Stimulated activated CD4-positive, alpha-beta T cell treated with anti-CD3 and anti-CD28 coated beads, TNF-alpha, amount 100 ng/mL, for 1 hour (primary cell): ENCODE measurements around the gene CACNA1F.

Experiments
- DNase-seq, 3 donors: peaks; one replicate each; pipeline ENCODE4 v3.0.0-alpha.2; 2020; ENCODE audit warnings: low read depth in 3 of 3, low spot score in 1 of 3

Gene CACNA1F

DNA sequence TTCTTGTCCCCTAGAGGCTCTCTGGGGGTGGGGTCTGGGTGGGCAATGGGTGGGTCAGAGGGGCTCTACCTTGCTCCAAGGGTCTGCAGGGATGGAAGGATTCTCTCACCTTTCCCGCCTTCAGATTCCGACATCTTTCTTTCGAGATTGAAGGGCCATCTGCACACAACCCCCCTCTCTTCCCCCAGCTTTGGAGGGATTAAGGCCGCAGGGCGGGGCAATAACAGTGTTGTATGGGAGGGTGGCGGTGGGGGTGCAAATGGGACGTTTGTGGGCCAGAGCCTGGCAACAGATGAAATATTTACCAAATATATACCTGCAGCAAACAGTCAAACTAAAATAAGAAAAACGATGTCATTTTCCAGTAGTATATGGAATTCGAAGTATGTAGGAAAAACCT, at the start of gene CACNA1F:
Gene CACNA1F, minus strand, starts transcription at position 165 of the 400 bp plus-strand sequence. Its CDS starts 31 bp downstream, at position 134.
- DNase-seq, result no peak

DNA sequence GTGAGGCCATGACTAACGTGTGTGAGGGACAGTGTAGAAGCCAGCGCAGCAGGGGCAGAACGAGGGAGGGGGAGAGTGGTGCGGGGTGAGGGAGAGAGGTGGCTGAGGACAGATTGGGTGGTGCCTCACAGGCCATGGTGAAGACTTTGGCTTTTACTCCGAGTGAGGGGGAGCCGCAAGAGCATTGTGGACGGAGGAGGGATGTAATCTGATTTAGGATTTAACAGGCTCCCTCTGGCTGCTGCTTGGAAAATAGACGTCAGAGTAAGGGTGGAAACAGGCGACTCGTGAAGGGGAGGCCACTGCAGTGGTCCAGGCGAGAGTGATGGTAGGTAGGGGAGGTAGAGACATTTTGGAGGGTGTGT, 49.5 kb upstream of the CACNA1F start:
- no peak for DNase-seq

DNA sequence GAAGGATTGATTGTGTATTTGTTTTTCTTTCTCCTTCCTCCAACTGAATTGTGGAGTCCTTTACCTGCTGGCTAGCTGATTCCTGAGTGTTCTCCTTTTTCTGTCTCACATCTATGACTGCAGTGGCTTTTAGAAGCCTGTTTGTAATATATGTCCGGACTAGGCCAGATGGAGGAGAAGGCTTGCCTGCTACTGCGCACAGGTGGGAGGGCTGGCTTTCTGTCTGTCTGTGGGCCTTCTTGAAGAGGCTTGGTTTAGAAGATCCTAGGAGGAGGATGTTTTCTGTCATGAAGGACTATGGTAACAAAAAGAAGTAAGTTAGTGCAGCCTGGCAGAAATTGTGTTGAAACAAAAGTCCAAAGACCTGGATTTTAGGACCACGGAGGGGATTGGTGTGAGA, 44.9 kb upstream of the CACNA1F start:
- no peak for DNase-seq

GRCh38 chrX:49277535-49277830, 44.3 kb upstream of the CACNA1F start:
- DNase-seq, result no peak

GRCh38 chrX:49276671-49277534, 43.8 kb upstream of the CACNA1F start:
- no peak for DNase-seq

GRCh38 chrX:49276207-49276606, 43.1 kb upstream of the CACNA1F start:
- no peak for DNase-seq

DNA sequence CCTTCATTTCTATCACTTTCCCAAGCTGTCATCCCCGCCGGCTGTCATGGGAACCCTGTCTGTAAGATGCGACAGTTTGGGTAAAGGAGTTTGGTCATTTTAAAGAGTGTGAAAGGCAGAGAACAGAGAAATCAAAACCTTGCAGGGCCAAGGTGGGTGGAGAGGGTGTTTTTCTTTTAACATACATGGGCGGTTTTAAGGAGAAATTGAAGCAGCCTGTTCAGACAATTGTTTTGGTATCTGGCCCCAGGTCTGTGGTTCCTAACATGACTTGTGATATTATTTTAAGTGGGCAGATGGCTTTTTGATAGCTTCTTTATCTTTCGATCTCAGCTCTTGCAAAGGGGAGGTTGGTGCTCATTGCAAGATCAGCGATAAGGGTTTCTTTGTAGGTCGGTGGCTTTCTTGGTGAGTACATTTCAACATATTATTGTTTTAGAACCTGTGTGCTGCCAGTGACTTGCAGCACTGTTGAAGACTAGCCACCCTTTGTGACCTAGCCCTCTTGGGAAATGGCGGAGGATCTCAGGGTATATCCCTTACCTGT, 40.1 kb upstream of the CACNA1F start:
- DNase-seq, result no peak

DNA sequence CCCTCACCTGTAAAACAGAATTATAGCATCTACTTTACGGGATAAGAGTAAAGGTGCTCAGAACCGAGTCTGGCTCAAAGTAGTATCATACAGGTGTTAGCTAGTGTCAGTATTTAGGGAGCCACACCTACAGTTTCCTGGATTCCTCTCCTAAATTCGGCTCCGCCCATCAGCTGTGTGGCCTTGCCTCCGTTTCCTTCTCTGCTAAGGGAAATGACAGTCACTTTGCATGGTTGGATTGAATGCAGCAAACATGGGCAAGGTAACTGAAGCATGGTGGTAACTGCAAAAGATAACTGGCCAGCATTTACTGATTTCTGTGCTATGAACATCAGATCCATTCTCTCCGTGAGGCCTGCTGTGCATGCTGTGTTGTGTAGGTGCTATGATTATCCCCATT, 39.3 kb upstream of the CACNA1F start:
- DNase-seq, result no peak

- DNase-seq, result no peak
These were observed 38.2 kb upstream of the CACNA1F start for GRCh38 chrX:49271341-49271740.

GRCh38 chrX:49270249-49270921, 37.2 kb upstream of the CACNA1F start:
- DNase-seq, result no peak

DNA sequence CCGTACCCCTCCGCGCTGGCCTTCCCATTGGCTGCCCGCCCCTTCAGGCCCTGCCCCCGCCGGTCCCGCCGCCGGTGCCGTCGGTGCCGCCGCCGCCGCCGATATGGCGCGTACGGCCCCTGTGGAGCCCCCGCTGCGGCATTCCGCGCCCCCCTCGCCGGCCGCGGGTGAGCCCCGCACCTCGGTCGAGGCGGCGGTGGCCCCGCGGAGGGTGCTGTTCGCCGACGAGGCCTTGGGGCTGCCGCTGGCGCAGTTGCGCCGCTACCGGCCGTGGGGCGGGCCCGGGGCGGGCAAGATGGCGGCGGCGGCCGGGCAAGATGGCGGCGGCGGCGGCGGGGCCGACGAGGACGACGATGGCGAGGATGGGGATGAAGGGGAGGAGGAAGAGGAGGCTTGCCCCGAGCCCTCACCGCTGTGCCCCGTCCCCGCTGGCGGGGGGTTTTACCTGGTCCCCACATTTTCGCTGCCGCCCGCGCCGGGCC, 36.7 kb upstream of the CACNA1F start, which contains the start of gene PPP1R3F:
Gene PPP1R3F, plus strand, starts transcription at position 27 of the 482 bp plus-strand sequence. Its CDS starts 77 bp downstream, at position 104.
- no peak for DNase-seq

DNA sequence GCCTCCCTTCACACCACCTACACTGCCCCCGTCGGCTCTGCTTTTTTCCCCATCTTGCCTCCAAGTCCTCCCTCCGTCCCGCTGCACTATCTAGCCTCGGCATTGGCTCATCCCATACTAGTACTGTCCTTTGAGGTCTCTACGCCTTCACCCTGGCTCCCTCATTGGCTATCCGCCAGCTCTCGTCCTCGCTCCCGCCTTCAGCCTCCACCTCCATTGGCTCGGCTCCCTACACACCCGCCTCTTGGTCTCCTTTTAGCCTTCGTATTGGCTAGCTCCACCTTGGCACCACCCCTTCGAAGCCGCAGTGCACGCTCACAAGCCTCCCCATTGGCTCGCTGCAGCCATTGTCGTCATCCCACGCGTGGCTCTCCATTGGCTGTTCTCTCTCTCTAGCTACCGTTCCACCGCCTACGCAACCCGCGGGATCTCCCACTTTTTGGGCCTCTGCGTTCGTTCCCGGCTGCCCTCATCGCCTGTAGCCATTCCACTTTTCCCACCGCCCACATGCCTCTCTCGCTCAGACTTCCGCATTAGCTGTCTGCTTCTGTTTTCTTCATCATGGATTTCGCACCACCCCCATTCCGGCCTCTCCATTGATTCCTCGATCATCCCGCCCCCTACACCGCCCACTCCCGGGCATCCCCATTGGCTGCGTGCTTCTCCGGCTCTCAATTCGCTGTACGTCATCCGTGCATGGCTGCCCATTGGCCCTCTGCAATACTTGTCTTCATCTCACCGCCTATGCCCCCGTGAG, 36.0 kb upstream of the CACNA1F start:
- DNase-seq, result peak; percentile 81 to 89 (median 84)

DNA sequence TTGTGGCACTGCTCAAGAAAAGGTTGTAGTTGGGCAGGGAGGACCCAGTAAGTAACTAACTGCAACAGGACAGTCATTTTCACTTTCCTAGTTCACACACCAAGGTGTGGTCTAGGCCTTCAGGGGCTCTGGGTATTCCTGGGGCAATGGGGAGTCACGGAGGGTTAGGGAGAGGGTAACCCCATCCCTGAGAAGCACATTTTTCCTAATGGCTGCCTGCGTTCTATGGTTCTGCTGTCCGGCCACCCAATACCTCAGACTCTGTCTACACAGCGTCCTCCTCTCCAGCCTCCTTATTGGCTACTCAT, 35.5 kb upstream of the CACNA1F start:
- no peak for DNase-seq

DNA sequence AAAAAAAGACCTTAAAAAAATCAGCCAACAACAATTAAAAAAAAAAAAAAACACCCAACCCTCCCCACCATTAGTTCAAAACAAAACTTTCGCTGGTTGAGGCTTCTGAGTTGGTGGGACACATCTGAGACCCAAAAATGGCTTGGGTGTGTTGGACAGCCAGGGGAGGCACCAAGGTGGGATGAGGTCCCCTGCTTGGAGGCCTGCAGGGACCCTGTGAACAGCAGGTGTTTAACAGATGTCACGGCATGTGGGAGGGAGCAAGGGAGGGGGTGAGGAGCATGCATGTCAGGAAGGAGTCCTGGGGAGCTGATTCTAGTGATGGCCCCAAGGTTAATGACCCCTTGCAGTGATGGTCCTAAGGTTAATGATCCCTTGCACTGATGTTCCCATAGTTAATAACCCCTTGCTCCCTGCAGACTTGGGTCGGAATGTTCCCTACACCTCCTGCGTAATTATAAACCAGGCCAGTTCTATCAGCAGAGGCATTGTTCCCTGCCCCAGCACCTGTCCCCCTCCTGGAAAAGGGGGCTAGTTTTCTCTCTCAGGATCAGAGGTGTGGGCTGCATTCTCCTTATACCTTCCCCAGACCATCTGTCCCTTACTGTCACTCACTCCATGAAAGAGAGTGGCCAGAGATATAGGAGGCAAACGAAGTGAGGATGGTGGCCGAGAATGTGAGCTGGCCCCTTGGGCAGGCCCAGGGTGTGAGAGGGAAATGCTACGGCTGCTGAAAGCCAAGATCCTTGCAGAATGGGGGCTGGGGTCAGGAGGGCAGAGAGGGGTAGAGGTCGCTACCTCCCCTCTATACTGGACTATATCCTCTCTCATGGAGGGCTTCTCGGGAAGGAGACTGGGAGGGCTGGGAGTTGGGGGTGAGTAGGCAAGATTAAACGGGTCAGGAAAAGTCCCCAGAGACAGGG, 33.6 kb upstream of the CACNA1F start:
- no peak for DNase-seq

- no peak for DNase-seq
These were observed 31.3 kb upstream of the CACNA1F start, which contains the start of gene FOXP3 for GRCh38 chrX:49264460-49264859. FOXP3 (minus strand) TSS chrX:49264710; CDS start chrX:49258505, 6,205 bp downstream.

- DNase-seq, result no peak
These were observed 30.5 kb upstream of the CACNA1F start for GRCh38 chrX:49263631-49264030.

- no peak for DNase-seq
These were observed 29.5 kb upstream of the CACNA1F start for GRCh38 chrX:49262603-49263002.

DNA sequence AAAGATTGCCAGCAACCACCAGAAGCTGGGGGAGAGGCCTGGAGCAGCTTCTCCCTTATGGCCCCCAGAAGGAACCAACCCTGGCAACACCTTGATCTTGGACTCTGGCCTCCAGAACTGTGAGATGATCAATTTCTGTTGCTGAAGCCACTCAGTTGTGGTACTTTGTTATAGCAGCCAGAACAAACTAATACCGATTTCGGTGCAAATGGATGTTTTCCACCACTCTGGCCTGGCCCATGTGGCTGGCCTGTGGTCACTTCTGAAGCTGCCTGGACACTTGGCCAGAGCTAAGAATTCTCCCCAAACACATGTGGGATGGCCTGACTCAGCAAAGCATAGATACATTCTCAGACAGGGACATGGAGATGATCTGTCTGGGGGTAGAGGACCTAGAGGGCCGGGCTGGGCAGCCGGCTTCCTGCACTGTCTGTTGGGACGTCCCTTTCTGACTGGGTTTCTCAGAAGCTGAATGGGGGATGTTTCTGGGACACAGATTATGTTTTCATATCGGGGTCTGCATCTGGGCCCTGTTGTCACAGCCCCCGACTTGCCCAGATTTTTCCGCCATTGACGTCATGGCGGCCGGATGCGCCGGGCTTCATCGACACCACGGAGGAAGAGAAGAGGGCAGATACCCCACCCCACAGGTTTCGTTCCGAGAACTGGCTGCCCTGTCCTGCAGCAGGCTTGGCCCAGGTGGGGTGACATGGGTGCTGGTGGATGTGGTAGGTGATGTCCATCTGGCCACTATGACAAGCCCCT, 27.3 kb upstream of the CACNA1F start:
- no peak for DNase-seq

DNA sequence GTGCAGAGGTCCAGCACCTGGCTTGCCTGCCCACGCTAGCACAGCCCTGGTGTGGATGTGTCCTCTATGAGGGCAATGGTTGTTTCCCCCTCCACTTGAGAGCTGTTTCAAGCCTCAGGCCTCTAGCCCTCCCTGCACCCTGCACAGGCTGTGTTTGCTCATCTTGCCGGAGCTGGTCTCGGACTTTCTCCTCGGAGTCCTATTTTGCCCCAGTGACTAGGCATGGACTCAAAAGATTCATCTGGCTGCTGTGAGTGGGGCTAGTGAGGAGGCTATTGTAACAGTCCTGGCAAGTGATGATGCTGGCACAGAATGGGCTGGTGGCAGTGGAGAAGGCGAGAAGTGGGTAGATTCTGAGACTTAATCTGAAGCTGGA, 25.6 kb upstream of the CACNA1F start:
- no peak for DNase-seq
